GM19397 (cell line): ENCODE measurements around the gene DACH1.

Experiments
- ATAC-seq: cut with Tn5 transposase; IDR thresholded peaks from one replicate; pipeline ENCODE4 v1.9.1; 2021; ENCODE audit warnings: mild to moderate bottlenecking, moderate library complexity; ENCODE audit not compliant: unreplicated experiment

Gene DACH1

DNA sequence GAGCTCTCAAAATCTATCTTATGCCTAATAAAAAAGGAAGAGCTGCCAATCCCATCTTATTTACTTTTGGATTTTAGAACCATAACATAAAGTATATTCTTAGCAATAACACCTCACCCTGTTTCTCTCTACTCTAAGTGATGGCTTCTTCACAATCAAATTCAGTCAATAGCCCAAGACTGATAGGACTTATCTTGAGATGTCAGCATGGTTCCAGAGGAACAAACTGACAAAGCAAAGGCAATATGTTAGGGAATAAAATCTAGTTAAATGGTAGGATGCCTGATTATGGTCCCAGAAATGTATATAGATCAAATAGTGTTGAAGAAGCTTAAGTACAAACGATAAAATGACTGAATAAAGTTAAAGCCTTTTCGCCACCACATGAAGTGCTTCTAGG, 36.3 kb downstream of the DACH1 start:
- ATAC-seq, result no peak

GRCh38 chr13:71830323-71830722, 36.7 kb downstream of the DACH1 start:
- ATAC-seq, result no peak

DNA sequence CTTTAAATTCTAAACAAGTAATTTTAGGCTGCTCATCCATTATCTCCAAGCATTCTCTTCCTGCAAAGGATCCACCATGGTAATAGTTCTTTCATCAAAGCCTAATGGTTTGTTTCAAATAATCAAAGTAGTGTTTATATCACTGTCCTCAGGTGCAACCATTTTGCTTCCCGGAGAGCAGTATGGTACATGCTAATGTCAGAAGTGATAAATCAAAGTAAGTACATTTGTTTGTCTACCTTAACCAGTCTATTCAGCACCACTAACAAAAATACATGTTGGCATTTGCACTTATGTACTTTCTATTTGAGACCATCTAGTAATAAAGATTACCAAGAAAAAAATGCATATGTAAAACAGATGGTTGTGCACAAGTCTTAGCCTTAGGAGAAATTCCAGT, 37.5 kb downstream of the DACH1 start:
- no peak for ATAC-seq

GRCh38 chr13:71828564-71828963, 38.4 kb downstream of the DACH1 start:
- ATAC-seq, result no peak

GRCh38 chr13:71828117-71828516, 38.9 kb downstream of the DACH1 start:
- ATAC-seq, result no peak

DNA sequence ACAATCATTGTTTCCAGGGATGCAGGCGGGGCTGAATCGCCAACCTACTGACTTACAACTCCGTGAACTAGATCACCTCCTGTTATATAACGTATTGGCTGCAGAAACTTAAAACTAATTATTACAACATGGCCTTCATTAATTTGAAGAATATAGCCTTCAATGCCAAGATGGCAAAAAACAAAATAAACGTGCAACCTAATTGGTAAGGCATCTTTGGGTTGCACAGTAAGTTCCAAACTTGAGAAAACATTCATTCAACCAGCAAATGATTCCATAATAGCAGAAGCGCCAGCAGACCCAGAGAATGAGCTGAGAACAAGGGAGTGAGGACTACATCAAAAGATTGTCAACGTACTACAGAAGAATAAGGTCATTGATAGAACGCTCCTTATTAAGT, 39.8 kb downstream of the DACH1 start:
- no peak for ATAC-seq

- no peak for ATAC-seq
Measured at GRCh38 chr13:71820699-71821098, 46.3 kb downstream of the DACH1 start.

GRCh38 chr13:71817335-71817734, 49.7 kb downstream of the DACH1 start:
- ATAC-seq, result no peak

DNA sequence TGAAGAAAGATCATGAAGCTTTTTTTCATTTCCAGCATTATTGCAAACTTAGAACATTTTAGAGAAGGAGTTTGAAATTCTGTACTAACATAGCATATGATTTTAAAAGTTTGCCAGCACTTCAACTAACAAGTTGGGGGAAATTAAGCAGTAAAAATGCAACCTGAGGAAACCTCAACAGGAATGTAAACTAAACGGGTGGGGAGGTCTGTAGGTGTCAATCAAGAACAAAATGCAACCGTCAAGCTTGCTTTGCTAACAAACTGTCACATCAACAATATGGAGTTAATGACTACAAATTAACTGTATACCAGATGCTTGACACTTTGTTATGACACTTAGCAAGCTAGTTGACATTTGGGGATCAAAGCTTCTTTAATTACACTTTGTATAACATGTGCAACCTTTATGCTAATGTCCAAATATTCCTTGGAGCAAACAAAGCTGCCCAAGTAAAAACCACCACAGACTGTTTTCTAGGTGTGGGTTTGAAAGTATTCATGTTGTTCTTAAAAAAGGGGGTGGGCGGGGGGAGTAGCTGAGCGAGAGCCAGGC, 52.1 kb downstream of the DACH1 start:
- no peak for ATAC-seq

- ATAC-seq, result no peak
Measured at GRCh38 chr13:71813187-71813586, 53.8 kb downstream of the DACH1 start.

GRCh38 chr13:71811344-71811743, 55.7 kb downstream of the DACH1 start:
- ATAC-seq, result no peak

GRCh38 chr13:71808708-71809107, 58.3 kb downstream of the DACH1 start:
- ATAC-seq, result no peak

GRCh38 chr13:71806886-71807285, 60.1 kb downstream of the DACH1 start:
- no peak for ATAC-seq

- no peak for ATAC-seq
Measured at GRCh38 chr13:71803066-71803465, 63.9 kb downstream of the DACH1 start.

- ATAC-seq, result no peak
Measured at GRCh38 chr13:71801781-71802180, 65.2 kb downstream of the DACH1 start.

- no peak for ATAC-seq
Measured at GRCh38 chr13:71801165-71801760, 65.7 kb downstream of the DACH1 start.

DNA sequence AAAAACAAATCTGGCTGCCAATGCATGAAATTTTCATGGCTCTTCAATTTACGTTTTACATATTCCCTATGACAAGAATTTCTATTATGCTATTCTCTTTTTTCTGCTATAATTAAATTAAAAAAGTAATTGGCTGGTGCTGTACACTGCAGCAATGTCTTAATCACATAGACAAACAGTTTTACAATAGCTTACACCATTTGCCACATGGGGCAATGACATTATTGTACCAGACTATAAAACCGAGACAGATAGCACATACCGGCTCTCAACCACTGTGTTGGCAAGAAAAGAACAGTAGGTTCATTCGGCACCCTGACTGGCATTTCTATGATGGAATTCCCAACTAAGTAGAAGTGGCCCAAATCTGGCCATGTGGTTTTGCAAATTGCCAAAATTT, 67.7 kb downstream of the DACH1 start:
- no peak for ATAC-seq

DNA sequence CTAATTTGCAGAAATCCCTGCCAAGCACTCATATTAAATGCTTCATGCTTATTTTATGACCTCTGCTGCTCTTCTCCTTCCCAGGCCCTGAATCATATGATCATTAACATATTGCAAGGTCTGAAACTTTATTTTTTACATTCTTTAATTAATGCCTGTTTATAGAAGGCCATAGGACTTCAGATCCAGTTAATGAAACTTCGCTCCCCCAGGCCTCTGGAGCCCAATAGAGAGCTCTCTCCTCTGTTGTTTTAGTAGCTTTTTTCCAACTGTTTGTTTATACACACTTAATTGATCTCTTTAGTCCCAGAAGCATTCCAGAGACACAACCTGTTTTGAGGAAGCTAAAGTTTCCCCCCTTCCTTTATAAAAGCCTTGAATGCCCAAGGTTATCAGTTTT, 68.3 kb downstream of the DACH1 start:
- no peak for ATAC-seq

- no peak for ATAC-seq
Measured at GRCh38 chr13:71797517-71797916, 69.5 kb downstream of the DACH1 start.

DNA sequence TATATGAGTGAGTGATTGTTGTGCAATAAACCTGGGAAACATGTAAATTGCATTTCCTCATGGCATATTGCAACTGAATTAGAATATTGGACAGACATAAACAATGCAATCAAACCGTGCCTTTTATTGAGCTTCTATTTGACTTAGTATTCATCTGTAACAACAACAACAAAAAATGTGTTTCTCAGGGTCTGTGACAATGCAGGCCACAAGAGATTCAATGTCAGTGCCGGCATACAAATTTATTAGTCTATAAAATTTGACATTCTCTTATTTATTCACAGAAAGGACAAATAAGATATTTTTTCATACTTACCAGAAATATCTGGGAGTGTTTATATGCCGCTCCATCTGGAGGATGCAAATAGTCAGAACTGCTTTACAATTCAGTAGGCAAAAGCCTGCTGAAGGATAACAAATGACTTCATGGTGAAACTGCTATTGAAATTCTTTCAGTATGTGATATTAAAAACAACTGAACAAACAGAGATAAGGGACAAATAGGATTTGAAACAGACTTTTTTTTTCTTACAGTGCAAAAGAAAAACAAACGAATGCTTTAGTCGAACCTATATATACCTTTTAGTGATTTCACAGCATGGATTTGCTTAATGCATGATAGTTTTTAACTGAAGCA, 77.2 kb downstream of the DACH1 start:
- no peak for ATAC-seq

DNA sequence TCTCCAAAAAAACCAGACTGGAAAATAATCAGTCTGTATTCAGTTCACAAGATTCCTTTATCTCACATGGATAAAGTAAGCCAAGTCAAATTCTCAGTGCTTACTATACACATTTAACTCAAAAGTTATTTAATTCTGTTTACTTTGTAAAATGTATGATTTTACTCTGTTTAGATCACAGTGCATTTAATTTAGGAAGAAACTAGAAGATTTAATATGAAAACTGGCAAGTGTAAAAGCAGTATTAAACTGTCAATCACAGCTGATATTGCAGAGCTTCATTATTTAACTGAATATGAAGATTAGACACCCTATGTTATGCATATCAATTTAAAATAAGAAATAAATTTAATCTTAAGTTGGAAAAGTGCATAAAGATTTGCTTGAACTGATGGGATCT, 78.0 kb downstream of the DACH1 start:
- no peak for ATAC-seq

- ATAC-seq, result no peak
Measured at GRCh38 chr13:71787414-71787813, 79.6 kb downstream of the DACH1 start.

GRCh38 chr13:71786875-71787274, 80.1 kb downstream of the DACH1 start:
- ATAC-seq, result no peak
